HepG2 (cell line): ENCODE data around the gene CNNM1. TPM values are rescaled to one million over a fixed set of nuclear protein-coding genes. Genes with fewer than 3 reads are reported as not detected.

Experiments
- ATAC-seq: fragments of 200-7000 bp; cut with Tn5 transposase; 3 replicates; pipeline ENCODE4 v1.9.1; 2020; ENCODE audit warnings: mild to moderate bottlenecking, moderate library complexity
- BruUV-seq: library from RNA; stranded (reverse); fragments of 400-500 nt; replicated peaks from 2 replicates; lab custom pipeline; 2021; lab: Mats Ljungman, UMichigan
- CTCF ChIA-PET: fragments of 300-600 bp; formaldehyde crosslinking; extraction: SDS; loops from one replicate; lab custom pipeline; 2021; ENCODE audit warnings: low total read pairs, inconsistent platforms, low intra/inter-chr PET ratio; lab: Yijun Ruan, JAX
- POLR2A ChIA-PET: fragments of 350-600 bp; sonication (Branson Sonifier 250); formaldehyde crosslinking; loops from one replicate; lab custom pipeline; 2020; ENCODE audit warnings: antibody characterized with exemption, inconsistent platforms; lab: Yijun Ruan, JAX
- DNase-seq: peaks from one replicate; pipeline ENCODE4 v3.0.0-alpha.2; 2015; ENCODE audit warnings: low spot score
- FAIRE-seq: peaks from 3 replicates; lab custom pipeline; 2011; peaks lifted over from hg19 to GRCh38; lab: Jason Lieb, UNC
- H2AFZ ChIP-seq: one replicate; pipeline ENCODE4 v1.6.1; 2011; ENCODE audit warnings: low read length, inconsistent platforms
- H3K27ac ChIP-seq: fragments of 300-600 bp; 3 replicates; pipeline ENCODE4 v1.8.0; 2011; ENCODE audit warnings: mixed run types, mild to moderate bottlenecking, mixed read lengths, low read length, inconsistent platforms; ENCODE audit not compliant: insufficient read depth; ENCODE audit errors: extremely low read length
- H3K27me3 ChIP-seq, 2 experiments: fragments of 200-600 bp in 1 of 2; 2 replicates in 1 of 2; 3 replicates in 1 of 2; pipeline versions ENCODE4 v1.6.0 to v1.8.0; 2011; ENCODE audit warnings: low read length in 2 of 2, mild to moderate bottlenecking in 2 of 2, moderate library complexity in 2 of 2, inconsistent platforms in 1 of 2; ENCODE audit not compliant: insufficient read depth in 2 of 2, control insufficient read depth in 1 of 2
- H3K36me3 ChIP-seq, 2 experiments: fragments of 200-600 bp in 1 of 2; replicated peaks in 1 of 2; 2 replicates in 1 of 2; 3 replicates in 1 of 2; pipeline versions ENCODE4 v1.5.1 to v1.8.0; 2011; ENCODE audit warnings: low read length in 2 of 2, inconsistent platforms in 1 of 2; ENCODE audit not compliant: insufficient read depth in 2 of 2, control insufficient read depth in 1 of 2
- H3K4me1 ChIP-seq: 2 replicates; pipeline ENCODE4 v1.5.1; 2012; ENCODE audit warnings: low read length, inconsistent platforms; ENCODE audit not compliant: insufficient read depth
- H3K4me2 ChIP-seq: 2 replicates; pipeline ENCODE4 v1.6.0; 2011; ENCODE audit warnings: low read depth, low read length, inconsistent platforms
- H3K4me3 ChIP-seq, 3 experiments: fragments of 200-600 bp in 1 of 3; sonication (generic), shearing (Covaris generic) in 1 of 3; replicated peaks in 1 of 3; 2 replicates each; pipeline ENCODE4 v1.5.1; 2011 to 2016; ENCODE audit warnings: low read length in 3 of 3, inconsistent platforms in 2 of 3, low read depth in 2 of 3, mild to moderate bottlenecking in 2 of 3, control low read depth in 1 of 3, mixed read lengths in 1 of 3; ENCODE audit not compliant: insufficient read depth in 1 of 3
- H3K79me2 ChIP-seq: one replicate; pipeline ENCODE4 v1.6.1; 2011; ENCODE audit warnings: low read length, inconsistent platforms; ENCODE audit not compliant: insufficient read depth
- H3K9ac ChIP-seq: 2 replicates; pipeline ENCODE4 v1.6.0; 2011; ENCODE audit warnings: mild to moderate bottlenecking, low read depth, low read length, inconsistent platforms; ENCODE audit not compliant: insufficient read depth
- H3K9me3 ChIP-seq: 2 replicates; pipeline ENCODE4 v1.5.1; 2012; ENCODE audit warnings: mild to moderate bottlenecking, low read length
- H4K20me1 ChIP-seq: 2 replicates; pipeline ENCODE4 v1.6.0; 2011; ENCODE audit warnings: inconsistent platforms, mild to moderate bottlenecking, low read length, moderate library complexity; ENCODE audit not compliant: insufficient read depth
- ARHGAP35 ChIP-seq: sonication (generic); formaldehyde crosslinking; IDR thresholded peaks from 2 replicates; pipeline ENCODE4 v1.9.0; 2022; ENCODE audit warnings: mild to moderate bottlenecking, inconsistent platforms, moderate library complexity, missing genetic modification reagents, borderline replicate concordance
- BRD4 ChIP-seq: sonication (generic); formaldehyde crosslinking; IDR thresholded peaks from 2 replicates; pipeline ENCODE4 v1.4.0; 2020; ENCODE audit warnings: missing genetic modification reagents
- HCFC1 ChIP-seq: fragments of 150-350 bp; IDR thresholded peaks from 2 replicates; pipeline ENCODE4 v1.6.1; 2014; ENCODE audit warnings: low read depth, low read length
- JUN ChIP-seq: sonication (generic); formaldehyde crosslinking; IDR thresholded peaks from 2 replicates; pipeline ENCODE4 v1.4.0; 2020; ENCODE audit warnings: mild to moderate bottlenecking, missing genetic modification reagents
- NCOA1 ChIP-seq: sonication (generic); formaldehyde crosslinking; IDR thresholded peaks from 2 replicates; pipeline ENCODE4 v1.9.0; 2021; ENCODE audit warnings: missing genetic modification reagents
- NFATC3 ChIP-seq: sonication (generic); formaldehyde crosslinking; IDR thresholded peaks from 2 replicates; pipeline ENCODE4 v1.5.1; 2020; ENCODE audit warnings: mild to moderate bottlenecking, missing genetic modification reagents
- NFYC ChIP-seq: IDR thresholded peaks from 2 replicates; pipeline ENCODE4 v1.6.1; 2016; ENCODE audit warnings: missing genetic modification reagents, missing compliant biosample characterization
- PPARG ChIP-seq: conservative IDR thresholded peaks from 2 replicates; pipeline ENCODE4 v1.6.1; 2016; ENCODE audit warnings: missing biosample characterization, missing genetic modification reagents
- PRPF4 ChIP-seq: fragments of 200-400 bp; formaldehyde crosslinking; IDR thresholded peaks from 2 replicates; pipeline ENCODE4 v1.6.1; 2016; ENCODE audit warnings: low read length, low read depth; ENCODE audit not compliant: poor library complexity, severe bottlenecking
- SMAD3 ChIP-seq: sonication (generic); formaldehyde crosslinking; IDR thresholded peaks from 2 replicates; pipeline ENCODE4 v1.4.0; 2020; ENCODE audit warnings: missing genetic modification reagents
- SNAI1 ChIP-seq: sonication (generic); formaldehyde crosslinking; IDR thresholded peaks from 2 replicates; pipeline ENCODE4 v1.5.0; 2020; ENCODE audit warnings: mild to moderate bottlenecking, missing genetic modification reagents, borderline replicate concordance
- SNAPC2 ChIP-seq: sonication (generic); formaldehyde crosslinking; IDR thresholded peaks from 2 replicates; pipeline ENCODE4 v1.8.1; 2022; ENCODE audit warnings: mild to moderate bottlenecking, missing genetic modification reagents
- SP2 ChIP-seq: sonication (generic); formaldehyde crosslinking; IDR thresholded peaks from 2 replicates; pipeline ENCODE4 v1.5.1; 2020; ENCODE audit warnings: mild to moderate bottlenecking, missing genetic modification reagents
- ZBTB14 ChIP-seq: sonication (generic); formaldehyde crosslinking; IDR thresholded peaks from 2 replicates; pipeline ENCODE4 v1.4.0; 2020; ENCODE audit warnings: missing genetic modification reagents
- ZBTB7A ChIP-seq: sonication (generic); formaldehyde crosslinking; IDR thresholded peaks from 2 replicates; pipeline ENCODE4 v1.8.0; 2022; ENCODE audit warnings: mild to moderate bottlenecking, missing genetic modification reagents
- ZFAT ChIP-seq: sonication (generic); formaldehyde crosslinking; conservative IDR thresholded peaks from 2 replicates; pipeline ENCODE4 v1.8.1; 2023; ENCODE audit warnings: missing genetic modification reagents, inconsistent platforms
- ZNF432 ChIP-seq: sonication (generic); formaldehyde crosslinking; IDR thresholded peaks from 2 replicates; pipeline ENCODE4 v1.5.0; 2020; ENCODE audit warnings: missing genetic modification reagents, mild to moderate bottlenecking, borderline replicate concordance
- ZNF550 ChIP-seq: sonication (generic); formaldehyde crosslinking; IDR thresholded peaks from 2 replicates; pipeline ENCODE4 v1.4.0; 2020; ENCODE audit warnings: mild to moderate bottlenecking, missing genetic modification reagents, borderline replicate concordance
- ZNF770 ChIP-seq: sonication (generic); formaldehyde crosslinking; IDR thresholded peaks from 2 replicates; pipeline ENCODE4 v1.5.0; 2020; ENCODE audit warnings: mild to moderate bottlenecking, missing genetic modification reagents
- WGBS: methylation state at CpG from one replicate; pipeline ENCODE4 v1.1.6; 2017; ENCODE audit warnings: low lambda C conversion rate; 5-methylcytosine and 5-hydroxymethylcytosine counted together
- in situ Hi-C: cut with HindIII; loops from 2 replicates; pipeline ENCODE4 v1.10.0; 2017; ENCODE audit warnings: low pct_unique_long_range_greater_than_20kb; ENCODE audit not compliant: extremely low pct_ligation_motif_present
- intact Hi-C: fragments of 100-400 bp; cut with micrococcal nuclease; formaldehyde crosslinking; loops from one replicate; pipeline ENCODE4 v1.10.0; 2022; ENCODE audit not compliant: unreplicated experiment
- polyA plus RNA-seq, 8 experiments: library from polyadenylated mRNA; depleted of rRNA in 3 of 8; stranded (reverse) in 7 of 8; unstranded in 1 of 8; fragments of >200 nt; fragmentation: Illumina TruSeq in 4 of 8; extraction: Trizol in 4 of 8; gene quantifications; 2 replicates each; pipeline versions ENCODE4 v1.2.1 to v1.2.3, GENCODE V29; 2011 to 2016; ENCODE audit warnings: low read depth in 4 of 8, missing spikeins in 1 of 8, mixed read lengths in 1 of 8; ENCODE audit not compliant: insufficient read depth in 1 of 8
- total RNA-seq, 5 experiments: library from RNA; depleted of rRNA; stranded (reverse); fragments of >200 nt; fragmentation: Illumina TruSeq; extraction: Trizol; gene quantifications; 2 replicates each; pipeline ENCODE4 v1.2.3, GENCODE V29; 2016; ENCODE audit warnings: low read depth in 1 of 5

Gene CNNM1
- total and polyA plus RNA-seq, 2 of the 13 experiments (the other 11 are each of a cell fraction or from before 2014, with no cell fraction given), result 4.3 to 9.6 TPM

GRCh38 chr10:99430451-99431189 is 101.5 kb downstream of the CNNM1 start, which contains the start of gene GOT1:
TSS of gene GOT1 (minus strand) at chr10:99430624. CDS start at chr10:99430565, 59 bp downstream.
- POLR2A ChIA-PET, result interaction anchor here (0.7 to 2.6 kb wide), 20 partner anchors 10 to 302 kb away, joined by 3 to 43 read pairs (median 5); partner anchors contain the start of genes ENTPD7 and SLC25A28
- peak; percentile 99 for DNase-seq
- peak within 1 kb of the TSS; percentile 91 for H3K9ac ChIP-seq
- H4K20me1 ChIP-seq, result no peaks in the 10 kb centered on the region; the same call in 1 of the 2 replicates
- H3K4me2 ChIP-seq, result peak within 1 kb of the TSS; percentile 93
- peak; percentile 100 for FAIRE-seq
- H3K9me3 ChIP-seq, result no peaks in the 10 kb centered on the region
- peak within 1 kb of the TSS; percentile 87 to 99 (median 93) for H3K4me3 ChIP-seq
- intact Hi-C loops (loop anchor here (1.0 to 2.0 kb wide), 2 partner anchors 18 to 34 kb away; no protein-coding TSS in a partner anchor), in situ Hi-C loops (loop anchor here (5.0 kb wide), 2 partner anchors 38 to 182 kb away; no protein-coding TSS in a partner anchor)
- peak; percentile 97 for ATAC-seq
- H3K27ac ChIP-seq, result peak within 1 kb of the TSS; percentile 75
- 1% methylated on average over 30 of the region's 59 CpGs for WGBS
- no TSS peak for BruUV-seq
- peaks cover 55% of the 10 kb centered on the region for H3K4me1 ChIP-seq
- no peaks in the 10 kb centered on the region; a peak in 1 of 5 replicates for H3K27me3 ChIP-seq
- H3K79me2 ChIP-seq, result peaks cover 58% of the 10 kb centered on the region
- peaks cover 3 to 15% of the 10 kb centered on the region in 2 experiments; a peak in 4 of 5 replicates for H3K36me3 ChIP-seq
- no peak within 1 kb of the TSS for H2AFZ ChIP-seq
- CTCF ChIA-PET, result no interaction called here
- no peak; the same call in 1 of the 2 replicates for TF ChIP-seq ARHGAP35
- peak; percentile 55 for TF ChIP-seq SNAPC2 (CRISPR knock-in tag)
- no peak for TF ChIP-seq NCOA1
- TF ChIP-seq SNAI1 (CRISPR knock-in tag), result peak; percentile 56; the same call in 1 of the 2 replicates
- no peak for TF ChIP-seq PRPF4
- peak; percentile 93 for TF ChIP-seq SP2 (CRISPR knock-in tag)
- TF ChIP-seq ZNF432 (CRISPR knock-in tag), result no peak
- TF ChIP-seq HCFC1, result no peak
- no peak for TF ChIP-seq ZFAT (CRISPR knock-in tag)
- no peak; the same call in none of the 2 replicates for TF ChIP-seq SMAD3 (CRISPR knock-in tag)
- no peak for TF ChIP-seq JUN
- TF ChIP-seq BRD4 (CRISPR knock-in tag), result no peak
- no peak for TF ChIP-seq ZBTB14 (CRISPR knock-in tag)
- no peak for TF ChIP-seq ZBTB7A (CRISPR knock-in tag)
- TF ChIP-seq PPARG (CRISPR knock-in tag), result 0 out of 2 replicates have a peak, but pooled peaks have one; percentile 2
- no peak for TF ChIP-seq NFATC3 (CRISPR knock-in tag)
- TF ChIP-seq ZNF550 (CRISPR knock-in tag), result peak; percentile 91; the same call in 1 of the 2 replicates
- TF ChIP-seq NFYC (CRISPR knock-in tag), result peak; percentile 99
- TF ChIP-seq ZNF770 (CRISPR knock-in tag), result peak; percentile 14; the same call in 1 of the 2 replicates
